OCI-LY3 (cell line): ENCODE results near the gene IGFLR1.

ENCODE experiments used
- H2AFZ ChIP-seq: fragments of 200-600, 300-600 bp; shearing (Covaris generic); 2 replicates; pipeline ENCODE4 v1.6.0; 2014; ENCODE audit warnings: antibody characterized with exemption, low read depth, low read length
- H3K27ac ChIP-seq: fragments of 200-600, 300-600 bp; sonication (generic); 2 replicates; pipeline ENCODE4 v1.5.1; 2014; ENCODE audit warnings: mild to moderate bottlenecking, low read length, moderate library complexity, mixed read lengths
- H3K27me3 ChIP-seq: fragments of 200-600, 300-600 bp; sonication (generic); 2 replicates; pipeline ENCODE4 v1.6.1; 2014; ENCODE audit warnings: low read depth, low read length, mixed read lengths
- H3K36me3 ChIP-seq: fragments of 200-600, 300-600 bp; sonication (generic); replicated peaks from 2 replicates; pipeline ENCODE3; 2014; ENCODE audit warnings: low read depth, low read length, mixed read lengths
- H3K4me1 ChIP-seq: fragments of 300-600, 200-600 bp; sonication (generic); 2 replicates; pipeline ENCODE4 v1.6.1; 2014; ENCODE audit warnings: low read length, mixed read lengths
- H3K4me2 ChIP-seq: fragments of 200-600, 300-600 bp; sonication (generic); 2 replicates; pipeline ENCODE4 v1.6.1; 2014; ENCODE audit warnings: low read length, mixed read lengths
- H3K4me3 ChIP-seq: fragments of 300-600, 200-600 bp; sonication (generic); 2 replicates; pipeline ENCODE4 v1.5.1; 2014; ENCODE audit warnings: antibody characterized with exemption, mild to moderate bottlenecking, low read length, moderate library complexity
- H3K79me2 ChIP-seq: fragments of 300-600, 200-600 bp; shearing (Covaris generic); 2 replicates; pipeline ENCODE4 v1.6.1; 2014; ENCODE audit warnings: mild to moderate bottlenecking, low read length, mixed read lengths
- H3K9ac ChIP-seq: fragments of 300-600, 200-600 bp; shearing (Covaris generic); 2 replicates; pipeline ENCODE4 v1.6.0; 2014; ENCODE audit warnings: mild to moderate bottlenecking, low read length, moderate library complexity
- H3K9me3 ChIP-seq: fragments of 200-600, 300-600 bp; shearing (Covaris generic); 2 replicates; pipeline ENCODE4 v1.6.1; 2014; ENCODE audit warnings: low read length, mixed read lengths; ENCODE audit not compliant: insufficient read depth
- H4K20me1 ChIP-seq: fragments of 200-600, 300-600 bp; sonication (generic); 2 replicates; pipeline ENCODE4 v1.6.1; 2016; ENCODE audit warnings: low read length, mixed read lengths; ENCODE audit not compliant: insufficient read depth
- EZH2phosphoT487 ChIP-seq: fragments of 200-600 bp; shearing (Covaris generic); IDR thresholded peaks from 2 replicates; pipeline ENCODE4 v1.6.1; 2018; ENCODE audit warnings: antibody characterized with exemption, mixed run types, low read depth
- TF ChIP-seq, protein P1 (sequence below): fragments of 200-600, 300-600 bp; sonication (generic); IDR thresholded peaks from 2 replicates; pipeline ENCODE4 v1.5.1; 2014; ENCODE audit warnings: antibody characterized with exemption, low read length, low read depth

IGFLR1 gene

DNA sequence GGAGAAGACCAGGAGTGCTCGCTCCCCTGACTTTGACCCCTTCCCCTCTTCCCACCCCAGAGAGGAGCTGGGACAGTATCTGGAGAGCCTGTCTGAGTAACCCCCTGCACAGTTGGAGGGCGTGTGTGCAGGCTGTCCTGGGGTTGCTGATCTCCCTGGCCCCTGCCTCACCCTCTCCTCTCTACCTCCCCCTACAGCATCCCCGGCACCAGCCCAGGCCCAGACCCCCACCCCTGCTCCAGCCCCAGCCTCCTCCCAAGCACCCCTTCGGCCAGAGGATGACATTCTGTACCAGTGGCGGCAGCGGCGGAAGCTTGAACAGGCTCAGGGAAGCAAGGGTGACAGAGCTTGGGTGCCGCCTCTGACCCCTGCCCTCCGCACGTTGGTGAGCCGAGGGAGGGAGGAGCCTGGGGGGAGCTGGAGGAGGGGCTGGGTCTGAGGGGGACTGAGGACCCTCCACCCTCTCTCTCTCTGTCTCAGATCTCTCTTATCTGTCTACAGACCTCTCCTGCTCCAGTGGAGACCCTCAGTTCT, 24.4 kb upstream of the IGFLR1 start:
- Histone ChIP-seq H2AFZ (no peak overlapping the region), H3K36me3 (peaks cover 22% of the 10 kb centered on the region), H3K4me1 (no peaks in the 10 kb centered on the region), H3K4me2 (no peak overlapping the region), H3K79me2 (no peaks in the 10 kb centered on the region), H3K9me3 (no peaks in the 10 kb centered on the region), H4K20me1 (no peaks in the 10 kb centered on the region), H3K27ac (no peak overlapping the region), H3K9ac (no peak overlapping the region), H3K4me3 (no peak overlapping the region), H3K27me3 (no peaks in the 10 kb centered on the region)
- TF ChIP-seq, protein P1, sequence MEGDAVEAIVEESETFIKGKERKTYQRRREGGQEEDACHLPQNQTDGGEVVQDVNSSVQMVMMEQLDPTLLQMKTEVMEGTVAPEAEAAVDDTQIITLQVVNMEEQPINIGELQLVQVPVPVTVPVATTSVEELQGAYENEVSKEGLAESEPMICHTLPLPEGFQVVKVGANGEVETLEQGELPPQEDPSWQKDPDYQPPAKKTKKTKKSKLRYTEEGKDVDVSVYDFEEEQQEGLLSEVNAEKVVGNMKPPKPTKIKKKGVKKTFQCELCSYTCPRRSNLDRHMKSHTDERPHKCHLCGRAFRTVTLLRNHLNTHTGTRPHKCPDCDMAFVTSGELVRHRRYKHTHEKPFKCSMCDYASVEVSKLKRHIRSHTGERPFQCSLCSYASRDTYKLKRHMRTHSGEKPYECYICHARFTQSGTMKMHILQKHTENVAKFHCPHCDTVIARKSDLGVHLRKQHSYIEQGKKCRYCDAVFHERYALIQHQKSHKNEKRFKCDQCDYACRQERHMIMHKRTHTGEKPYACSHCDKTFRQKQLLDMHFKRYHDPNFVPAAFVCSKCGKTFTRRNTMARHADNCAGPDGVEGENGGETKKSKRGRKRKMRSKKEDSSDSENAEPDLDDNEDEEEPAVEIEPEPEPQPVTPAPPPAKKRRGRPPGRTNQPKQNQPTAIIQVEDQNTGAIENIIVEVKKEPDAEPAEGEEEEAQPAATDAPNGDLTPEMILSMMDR: no peak
- TF ChIP-seq EZH2phosphoT487: no peak

DNA sequence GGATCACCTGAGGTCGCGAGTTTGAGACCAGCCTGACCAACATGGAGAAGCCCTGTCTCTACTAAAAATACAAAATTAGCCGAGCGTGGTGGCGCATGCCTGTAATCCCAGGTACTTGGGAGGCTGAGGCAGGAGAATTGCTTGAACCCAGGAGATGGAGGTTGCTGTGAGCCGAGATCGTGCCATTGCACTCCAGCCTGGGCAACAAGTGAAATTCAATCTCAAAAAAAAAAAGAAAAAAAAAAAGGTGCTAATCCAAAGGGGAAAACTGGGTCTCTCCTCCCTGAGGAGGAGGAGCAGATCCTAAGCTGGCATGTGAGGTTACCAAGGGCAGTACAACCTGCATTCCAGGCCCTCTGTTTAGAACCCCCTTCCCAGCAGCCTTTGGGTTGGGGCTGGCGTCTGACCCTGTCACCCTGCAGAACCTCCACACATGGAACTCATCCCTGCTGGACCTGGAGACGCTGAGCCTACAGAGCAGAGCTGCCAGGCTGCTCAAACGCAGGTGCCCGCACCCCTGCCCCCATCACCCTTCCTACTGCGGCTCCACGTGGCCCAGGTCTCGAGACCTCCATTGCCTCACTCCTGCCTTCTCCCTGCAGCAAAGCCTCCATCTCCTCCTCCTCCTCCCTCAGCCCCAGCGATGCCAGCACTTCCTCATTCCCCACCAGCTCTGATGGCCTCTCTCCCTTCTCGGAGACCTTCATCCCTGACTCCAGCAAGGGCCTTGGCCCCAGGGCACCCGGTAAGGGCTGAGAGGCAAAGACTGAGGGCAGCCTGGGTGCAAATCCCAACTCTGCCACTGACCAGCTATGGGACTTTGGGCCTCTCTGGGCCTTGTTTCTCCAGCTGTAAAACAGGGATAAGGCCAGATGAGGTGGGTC, 22.4 kb upstream of the IGFLR1 start:
- Histone ChIP-seq H3K79me2 (peaks cover 2% of the 10 kb centered on the region), H3K4me1 (no peaks in the 10 kb centered on the region), H3K4me3 (no peak overlapping the region), H3K27ac (no peak overlapping the region), H3K4me2 (no peak overlapping the region), H3K27me3 (no peaks in the 10 kb centered on the region), H3K36me3 (peaks cover 32% of the 10 kb centered on the region), H3K9ac (no peak overlapping the region), H4K20me1 (no peaks in the 10 kb centered on the region; the same call in 1 of the 2 replicates), H2AFZ (no peak overlapping the region), H3K9me3 (no peaks in the 10 kb centered on the region)
- no peak for TF ChIP-seq EZH2phosphoT487
- TF ChIP-seq, protein P1: no peak

DNA sequence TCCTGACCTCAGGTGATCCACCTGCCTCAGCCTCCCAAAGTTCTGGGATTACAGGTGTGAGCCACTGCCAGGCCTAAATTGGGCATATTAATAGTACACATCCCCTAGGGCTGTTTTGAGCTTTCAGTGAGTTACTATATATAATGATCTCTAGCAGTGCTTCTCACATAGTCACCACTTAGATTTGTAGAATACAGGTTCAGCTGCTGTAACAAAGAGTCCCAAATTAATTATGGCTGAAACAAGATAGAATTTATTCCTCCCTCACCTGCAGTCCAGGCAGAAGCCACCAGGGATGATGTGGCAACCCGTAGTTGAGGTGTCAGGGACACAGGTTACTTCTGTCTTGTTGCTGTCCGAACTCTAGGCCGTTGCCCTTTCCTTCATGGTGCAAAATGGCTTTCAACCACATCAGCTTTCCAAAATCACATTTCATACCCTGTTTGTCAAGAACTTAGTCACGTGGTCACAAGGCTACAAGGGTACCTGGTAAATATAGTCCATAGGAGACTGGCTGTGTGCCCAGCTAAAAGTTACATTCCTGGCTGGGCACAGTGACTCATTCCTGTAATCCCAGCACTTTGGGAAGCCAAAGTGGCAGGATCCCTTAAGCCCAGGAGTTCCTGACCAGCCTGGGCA, 18.6 kb upstream of the IGFLR1 start:
- Histone ChIP-seq H3K4me2 (no peak overlapping the region), H3K9ac (no peak overlapping the region), H3K4me1 (peaks cover 13% of the 10 kb centered on the region), H2AFZ (no peak overlapping the region), H3K36me3 (peaks cover 24% of the 10 kb centered on the region), H4K20me1 (peaks cover 3% of the 10 kb centered on the region), H3K27me3 (no peaks in the 10 kb centered on the region), H3K79me2 (peaks cover 18% of the 10 kb centered on the region), H3K9me3 (no peaks in the 10 kb centered on the region), H3K4me3 (no peak overlapping the region), H3K27ac (no peak overlapping the region)
- no peak for TF ChIP-seq EZH2phosphoT487
- TF ChIP-seq, protein P1: no peak

DNA sequence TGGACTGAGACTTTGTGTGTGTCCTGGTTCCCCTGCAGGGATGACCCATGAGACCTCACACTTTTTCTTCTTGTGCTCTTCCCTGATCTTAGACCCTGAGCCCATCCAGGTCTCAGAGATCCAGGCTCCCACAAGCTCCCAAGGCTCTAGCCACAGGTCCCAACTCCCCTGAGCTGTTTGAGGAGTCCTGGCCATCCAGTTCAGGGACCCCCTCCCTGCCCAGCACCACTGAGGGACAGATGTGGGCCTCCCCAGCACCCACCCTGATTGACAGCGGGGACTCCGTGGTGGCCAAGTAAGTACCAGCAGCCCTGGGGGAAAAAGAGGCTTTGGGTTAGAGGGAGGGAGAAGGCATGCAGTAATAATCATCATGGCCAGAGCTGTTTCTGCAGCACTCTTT, 17.4 kb upstream of the IGFLR1 start:
- Histone ChIP-seq H3K27me3 (no peaks in the 10 kb centered on the region), H3K4me1 (peaks cover 13% of the 10 kb centered on the region), H3K9me3 (no peaks in the 10 kb centered on the region), H3K36me3 (peaks cover 19% of the 10 kb centered on the region), H3K4me2 (no peak overlapping the region), H3K79me2 (peaks cover 18% of the 10 kb centered on the region), H3K9ac (no peak overlapping the region), H3K27ac (no peak overlapping the region), H2AFZ (no peak overlapping the region), H4K20me1 (peaks cover 3% of the 10 kb centered on the region), H3K4me3 (no peak overlapping the region)
- no peak for TF ChIP-seq EZH2phosphoT487
